Urinary bladder (tissue), 4 donors: ENCODE data around the gene MRPL55. TPM values are rescaled to one million over a fixed set of nuclear protein-coding genes. Genes with fewer than 3 reads are reported as not detected.

ENCODE experiments used
- DNase-seq: peaks from one replicate; pipeline ENCODE4 v3.0.0-alpha.2; 2015; ENCODE audit errors: extremely low spot score
- H3K27ac ChIP-seq: one replicate; pipeline ENCODE4 v1.5.1; 2013; ENCODE audit warnings: low read depth, mild to moderate bottlenecking, moderate library complexity
- H3K36me3 ChIP-seq: one replicate; pipeline ENCODE4 v1.6.1; 2013; ENCODE audit warnings: mild to moderate bottlenecking, moderate library complexity; ENCODE audit not compliant: insufficient read depth
- H3K4me1 ChIP-seq: one replicate; pipeline ENCODE4 v1.6.1; 2013; ENCODE audit warnings: mild to moderate bottlenecking, moderate library complexity; ENCODE audit not compliant: insufficient read depth
- H3K4me3 ChIP-seq: one replicate; pipeline ENCODE4 v1.5.1; 2013; ENCODE audit warnings: low read depth, low read length
- WGBS: extraction: QIAGEN DNeasy Blood & Tissue Kit; methylation state at CpG from one replicate; pipeline ENCODE4 v1.1.7; 2013; 5-methylcytosine and 5-hydroxymethylcytosine counted together
- polyA plus RNA-seq: library from polyadenylated mRNA; stranded (reverse); fragments of 200-250 nt; gene quantifications from one replicate; pipeline ENCODE4 v1.2.3, GENCODE V29; 2013
- total RNA-seq: library from RNA; depleted of rRNA; stranded (reverse); fragments of >200 nt; gene quantifications from one replicate; pipeline ENCODE4 v1.2.3, GENCODE V29; 2014
- donor health status: healthy with polysubstance abuse.
- donor health status: healthy.

MRPL55 gene
- total and polyA plus RNA-seq, 2 donors: 22.5 to 109 TPM

DNA sequence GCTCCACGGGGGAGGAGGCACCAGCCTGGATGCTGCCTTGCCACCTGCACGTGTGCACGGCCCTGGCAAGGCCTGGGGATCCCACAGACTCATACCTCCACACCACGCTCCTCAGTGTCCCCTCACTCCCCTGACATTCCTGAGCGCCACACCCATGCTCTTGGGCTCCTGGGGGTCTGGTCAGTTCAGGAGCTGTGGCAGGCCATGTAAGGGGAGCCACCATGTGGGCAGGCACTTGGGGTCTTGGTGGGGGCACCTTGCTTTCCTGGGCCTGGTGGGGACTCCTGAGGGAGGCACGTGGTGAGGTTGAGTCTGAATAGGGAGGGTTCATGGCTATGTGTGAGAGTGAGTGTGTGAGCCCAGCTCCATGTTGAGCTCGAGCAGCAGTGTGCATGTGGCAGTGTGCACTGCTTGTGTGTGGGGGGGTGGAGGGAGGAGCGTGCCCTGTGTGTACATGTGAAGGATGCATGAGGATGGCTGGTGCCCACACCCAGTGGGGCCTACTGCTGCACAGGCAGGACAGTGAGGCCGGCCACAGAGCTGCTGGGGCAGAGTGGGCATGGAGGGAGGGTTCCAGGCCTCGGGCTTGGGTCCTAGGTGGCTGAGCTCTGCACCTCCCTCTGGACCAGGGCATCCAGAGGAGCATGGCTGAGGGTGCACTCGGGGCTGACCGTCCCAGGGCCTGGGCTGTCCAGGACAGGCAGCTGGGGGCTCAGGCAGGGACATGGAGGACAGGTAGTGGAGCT is 42.3 kb upstream of the MRPL55 start:
- H3K36me3 ChIP-seq: no peaks in the 10 kb centered on the region
- DNase-seq: no peak
- no peak overlapping the region for H3K4me3 ChIP-seq
- peak overlapping the region; percentile 77 for H3K27ac ChIP-seq
- H3K4me1 ChIP-seq: no peaks in the 10 kb centered on the region
- WGBS: 55% methylated on average over 12 of the region's 12 CpGs

DNA sequence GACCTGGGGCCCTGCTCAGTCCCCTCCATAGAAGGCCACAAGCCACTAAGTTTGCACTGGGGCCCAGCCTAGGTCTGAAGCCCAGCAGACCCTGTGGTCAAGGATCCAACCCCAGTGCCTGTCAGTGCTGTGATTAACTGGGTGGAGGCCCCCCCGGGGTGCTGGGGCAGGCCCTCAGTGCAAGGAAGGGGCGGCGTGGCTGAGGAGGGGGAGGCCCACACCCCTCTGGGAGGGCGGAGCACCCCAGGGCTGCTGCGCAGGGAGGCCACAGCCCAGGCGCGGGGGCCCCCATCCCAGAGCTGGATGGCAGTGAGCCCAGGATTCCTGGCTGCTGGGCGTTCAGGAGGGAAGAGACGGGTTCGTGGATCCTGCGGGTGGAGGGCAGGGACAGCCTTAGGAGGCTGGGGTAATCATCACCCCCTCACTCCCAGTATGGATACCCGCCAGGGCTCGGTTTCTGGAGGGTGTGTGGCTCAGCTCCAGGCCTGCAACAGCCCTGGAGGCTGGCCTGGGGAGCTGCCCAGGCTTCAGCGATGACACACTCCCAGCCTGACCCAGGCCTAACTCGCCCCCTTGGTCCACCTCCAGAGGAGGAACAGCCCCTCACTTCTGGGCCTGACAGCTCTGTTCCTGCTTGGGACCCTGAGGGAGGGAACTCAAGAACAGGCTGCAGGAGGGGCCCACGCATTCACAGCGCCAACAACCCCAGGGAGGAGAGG is 41.5 kb upstream of the MRPL55 start:
- H3K27ac ChIP-seq: peak overlapping the region; percentile 77
- no peak overlapping the region for H3K4me3 ChIP-seq
- H3K4me1 ChIP-seq: no peaks in the 10 kb centered on the region
- no peaks in the 10 kb centered on the region for H3K36me3 ChIP-seq
- 16% methylated on average over 17 of the region's 17 CpGs for WGBS
- peak; percentile 63 for DNase-seq

DNA sequence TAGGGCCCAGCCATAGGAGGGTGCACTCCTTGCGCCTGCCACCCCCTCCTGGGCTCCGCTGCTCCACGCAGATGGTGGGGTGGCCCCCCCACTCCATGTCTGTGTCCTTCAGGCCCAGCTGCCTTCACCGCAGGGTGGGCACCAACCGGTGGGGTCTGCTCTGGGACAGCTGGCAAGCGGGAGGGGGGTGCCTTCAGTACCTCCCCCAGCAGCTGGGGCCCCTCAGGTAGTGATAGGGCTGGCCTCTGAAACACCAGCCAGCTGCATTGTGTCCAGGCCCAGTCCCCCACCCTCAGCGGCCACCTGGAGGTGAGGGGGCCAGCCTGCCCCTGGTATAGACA is 41.0 kb upstream of the MRPL55 start:
- Histone ChIP-seq H3K27ac (peak overlapping the region; percentile 77), H3K36me3 (no peaks in the 10 kb centered on the region), H3K4me3 (peak overlapping the region; percentile 26), H3K4me1 (no peaks in the 10 kb centered on the region)
- 33% methylated on average over 7 of the region's 7 CpGs for WGBS
- no peak for DNase-seq

DNA sequence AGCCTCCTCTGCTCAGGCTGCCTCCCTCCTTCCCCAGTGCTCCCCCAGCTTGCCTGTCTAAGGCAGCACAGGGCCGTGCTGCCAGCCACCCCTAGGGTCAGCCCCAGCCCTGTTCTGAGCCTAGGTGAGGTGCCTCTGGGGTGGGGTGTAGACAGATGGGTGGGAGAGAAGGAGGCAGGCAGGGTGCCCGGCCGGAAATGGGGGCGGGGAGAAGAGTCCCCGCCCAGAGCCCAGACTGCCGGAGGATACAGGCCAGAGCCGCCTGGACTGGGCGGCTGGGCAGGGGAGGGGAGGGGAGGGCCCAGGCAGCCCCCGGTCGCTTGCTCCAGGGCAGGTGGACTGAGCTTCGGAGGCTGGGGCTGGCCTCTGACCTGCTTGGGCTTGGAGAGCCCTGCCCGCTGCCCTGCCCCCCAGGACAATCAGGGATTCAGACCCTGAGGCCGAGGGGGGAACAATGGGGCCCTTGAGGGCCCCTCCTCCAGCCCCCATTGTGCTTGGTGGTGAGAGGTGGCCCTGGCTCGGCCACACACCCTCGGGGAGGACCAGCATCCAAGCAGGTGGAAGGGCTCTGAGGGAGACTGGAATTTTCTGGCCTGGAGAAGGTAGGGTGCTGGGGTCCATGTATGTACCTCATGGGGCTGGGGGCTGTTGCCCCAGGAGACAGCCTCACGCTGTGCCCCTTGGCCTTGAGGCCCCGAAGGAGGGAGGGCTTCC is 40.5 kb upstream of the MRPL55 start, which contains the start of gene GJC2:
GJC2 (plus strand) TSS at position 525 of the 714 bp plus-strand sequence. CDS start 7,829 bp downstream, outside the sequence.
- Histone ChIP-seq H3K4me3 (peak within 1 kb of the TSS; percentile 26), H3K36me3 (no peaks in the 10 kb centered on the region), H3K4me1 (no peaks in the 10 kb centered on the region), H3K27ac (peak within 1 kb of the TSS; percentile 77)
- 10% methylated on average over 17 of the region's 17 CpGs for WGBS
- no peak for DNase-seq

GRCh38 chr1:228148935-228149405 is 39.9 kb upstream of the MRPL55 start:
- no peaks in the 10 kb centered on the region for H3K4me1 ChIP-seq
- H3K36me3 ChIP-seq: no peaks in the 10 kb centered on the region
- 56% methylated on average over 8 of the region's 8 CpGs for WGBS
- peak overlapping the region; percentile 51 for H3K27ac ChIP-seq
- no peak for DNase-seq
- no peak overlapping the region for H3K4me3 ChIP-seq

DNA sequence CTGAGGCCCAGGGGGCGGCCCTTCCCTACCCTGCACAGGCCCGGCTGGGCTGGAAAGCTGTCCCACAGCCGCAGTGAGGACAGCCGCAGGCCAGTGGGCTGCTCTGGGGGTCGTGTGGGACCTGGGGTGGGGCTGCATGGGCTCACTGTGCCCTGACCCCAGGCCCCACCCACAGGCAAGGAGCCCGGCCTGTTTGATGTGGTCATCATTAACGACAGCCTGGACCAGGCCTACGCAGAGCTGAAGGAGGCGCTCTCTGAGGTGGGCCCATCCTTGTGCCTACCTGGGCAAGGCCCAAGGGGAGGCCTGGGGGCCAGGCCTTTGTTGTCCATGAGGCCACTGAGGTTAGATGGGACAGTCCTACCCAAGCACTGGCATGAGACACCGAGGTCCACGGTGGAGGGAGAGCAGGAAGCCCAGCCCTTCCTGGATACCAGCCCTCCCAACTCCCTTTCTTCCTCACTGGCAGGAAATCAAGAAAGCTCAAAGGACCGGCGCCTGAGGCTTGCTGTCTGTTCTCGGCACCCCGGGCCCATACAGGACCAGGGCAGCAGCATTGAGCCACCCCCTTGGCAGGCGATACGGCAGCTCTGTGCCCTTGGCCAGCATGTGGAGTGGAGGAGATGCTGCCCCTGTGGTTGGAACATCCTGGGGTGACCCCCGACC is 39.2 kb upstream of the MRPL55 start:
- Histone ChIP-seq H3K4me1 (no peaks in the 10 kb centered on the region), H3K36me3 (no peaks in the 10 kb centered on the region), H3K4me3 (no peak overlapping the region), H3K27ac (no peak overlapping the region)
- DNase-seq: no peak
- WGBS: 55% methylated on average over 18 of the region's 18 CpGs

DNA sequence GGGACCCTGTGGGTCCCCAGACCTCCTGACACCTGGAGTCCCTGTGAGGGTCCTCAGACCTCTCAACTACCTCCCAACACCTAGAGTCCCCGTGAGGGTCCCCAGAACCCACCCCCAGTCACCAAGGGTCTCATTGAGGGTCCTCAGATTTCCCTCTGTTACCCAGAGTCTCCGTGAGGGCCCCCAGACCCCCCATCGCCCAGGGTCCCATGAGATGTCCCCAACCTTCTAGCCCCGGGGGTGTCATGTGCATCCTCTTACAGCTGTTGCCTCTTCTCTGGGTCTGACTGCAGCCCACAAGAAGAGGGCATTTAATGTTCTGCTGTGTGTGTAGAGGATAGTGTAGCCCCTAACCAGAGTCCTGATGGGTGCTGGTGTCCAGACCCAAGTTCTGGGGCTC is 38.7 kb upstream of the MRPL55 start:
- Histone ChIP-seq H3K27ac (no peak overlapping the region), H3K4me1 (no peaks in the 10 kb centered on the region), H3K36me3 (no peaks in the 10 kb centered on the region), H3K4me3 (no peak overlapping the region)
- WGBS: 86% methylated on average over 4 of the region's 4 CpGs
- DNase-seq: no peak

GRCh38 chr1:228147151-228147693 is 38.1 kb upstream of the MRPL55 start:
- WGBS: 91% methylated on average over 20 of the region's 20 CpGs
- Histone ChIP-seq H3K4me3 (no peak overlapping the region), H3K36me3 (no peaks in the 10 kb centered on the region), H3K4me1 (no peaks in the 10 kb centered on the region), H3K27ac (no peak overlapping the region)
- DNase-seq: no peak

DNA sequence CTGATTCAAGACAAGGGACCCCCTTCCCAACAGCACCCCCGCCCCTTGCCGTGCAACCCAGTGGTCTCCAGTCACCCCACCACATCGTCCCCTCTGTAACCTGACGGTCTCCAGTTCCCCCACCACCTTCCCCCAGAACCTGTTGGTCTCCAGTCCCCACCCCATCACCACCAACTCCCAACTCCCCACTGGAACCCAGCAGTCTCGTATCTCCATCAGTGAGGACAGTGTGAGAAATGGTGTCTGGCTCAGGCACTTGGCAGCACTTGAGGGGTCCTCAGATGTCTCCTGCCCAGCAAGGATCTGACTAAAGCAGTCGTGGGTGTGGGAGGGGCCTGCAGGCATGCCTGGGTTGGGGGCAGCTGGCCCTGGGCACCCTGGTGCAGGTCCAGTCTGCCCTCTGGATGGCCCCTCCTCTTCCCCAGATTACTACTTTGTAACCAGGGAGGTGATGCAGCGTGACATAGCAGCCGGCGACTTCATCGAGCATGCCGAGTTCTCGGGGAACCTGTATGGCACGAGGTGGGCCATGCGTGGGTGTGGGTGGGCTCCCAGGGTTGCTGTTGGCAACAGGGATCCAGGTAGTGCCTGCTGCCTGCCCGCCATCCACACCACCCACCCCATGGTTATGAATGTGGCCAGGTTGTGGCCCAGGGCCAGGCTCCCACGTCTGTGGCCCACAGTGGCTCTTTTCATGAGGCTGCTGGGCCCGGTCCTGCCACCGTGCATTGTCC is 37.5 kb upstream of the MRPL55 start:
- Histone ChIP-seq H3K4me3 (no peak overlapping the region), H3K27ac (no peak overlapping the region), H3K4me1 (no peaks in the 10 kb centered on the region), H3K36me3 (no peaks in the 10 kb centered on the region)
- 86% methylated on average over 18 of the region's 18 CpGs for WGBS
- no peak for DNase-seq

DNA sequence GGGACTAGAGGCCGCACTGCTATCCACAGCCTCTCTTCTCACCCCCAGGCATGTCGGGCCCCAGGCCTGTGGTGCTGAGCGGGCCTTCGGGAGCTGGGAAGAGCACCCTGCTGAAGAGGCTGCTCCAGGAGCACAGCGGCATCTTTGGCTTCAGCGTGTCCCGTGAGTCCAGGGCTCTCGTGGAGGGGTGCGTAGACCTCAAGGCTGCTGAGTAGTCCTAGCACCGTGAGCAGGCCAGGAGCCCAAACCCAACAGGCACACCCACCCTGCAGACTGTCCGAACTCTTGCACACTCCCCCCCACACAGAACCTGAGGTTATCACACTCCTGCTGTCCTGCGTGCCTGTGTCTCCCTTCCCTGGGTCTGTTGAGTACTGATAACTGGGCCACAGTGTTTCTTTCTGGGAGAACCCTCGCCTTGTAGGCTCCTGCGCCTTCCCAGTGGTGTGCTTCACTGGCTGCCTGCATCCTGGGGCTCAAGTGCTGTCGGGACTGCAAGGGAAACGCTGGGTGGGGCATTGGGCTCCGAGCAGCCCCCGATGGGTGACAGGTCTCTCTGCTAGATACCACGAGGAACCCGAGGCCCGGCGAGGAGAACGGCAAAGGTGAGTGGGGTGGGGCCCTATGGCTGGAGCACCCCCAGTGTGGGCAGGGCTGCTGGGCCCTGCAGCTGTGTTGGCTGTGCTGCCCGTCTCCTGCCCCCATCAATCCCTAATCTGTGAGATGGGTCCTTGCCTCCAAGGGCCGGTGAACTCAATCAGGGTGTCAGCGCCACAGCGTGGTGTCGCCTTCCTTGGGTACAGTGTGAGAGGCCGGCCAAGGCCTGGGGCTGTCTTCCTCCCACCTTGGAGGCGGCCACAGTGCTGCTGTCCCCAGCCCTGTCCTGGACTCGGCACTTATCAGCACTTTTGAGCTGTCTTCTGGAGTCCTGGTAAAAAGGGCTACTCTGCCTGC is 36.6 kb upstream of the MRPL55 start:
- H3K27ac ChIP-seq: no peak overlapping the region
- H3K36me3 ChIP-seq: no peaks in the 10 kb centered on the region
- H3K4me3 ChIP-seq: no peak overlapping the region
- WGBS: 89% methylated on average over 31 of the region's 31 CpGs
- no peaks in the 10 kb centered on the region for H3K4me1 ChIP-seq
- no peak for DNase-seq

DNA sequence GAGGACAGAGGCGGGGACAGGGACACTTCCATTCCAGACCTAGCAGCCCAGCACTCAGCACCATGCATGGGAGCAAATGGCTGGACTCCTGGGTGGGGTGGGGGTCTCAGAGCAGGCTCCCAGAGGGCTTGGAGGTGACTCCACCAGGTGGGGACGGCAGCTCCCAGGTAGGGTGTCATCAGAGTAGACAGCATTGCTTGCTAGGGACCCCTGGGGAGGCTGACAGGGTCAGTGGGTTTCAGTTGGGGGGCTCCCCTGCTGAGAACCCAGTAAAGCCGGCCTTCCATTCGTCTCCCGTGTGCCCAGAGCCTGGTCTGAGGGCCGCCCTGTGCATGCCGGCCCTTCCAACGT is 35.9 kb upstream of the MRPL55 start:
- Histone ChIP-seq H3K4me1 (no peaks in the 10 kb centered on the region), H3K4me3 (no peak overlapping the region), H3K36me3 (no peaks in the 10 kb centered on the region), H3K27ac (no peak overlapping the region)
- 86% methylated on average over 8 of the region's 8 CpGs for WGBS
- no peak for DNase-seq
